MM.1S (cell line): ENCODE data around the gene CAB39.

Experiments
- DNase-seq: peaks from one replicate; pipeline ENCODE4 v3.0.0-alpha.2; 2015
- H2AFZ ChIP-seq: fragments of 300-600 bp; sonication (generic); 2 replicates; pipeline ENCODE4 v1.6.0; 2016; ENCODE audit warnings: antibody characterized with exemption, low read length
- H3F3A ChIP-seq: fragments of 300-600 bp; sonication (generic); 2 replicates; pipeline ENCODE4 v1.6.1; 2016; ENCODE audit warnings: mild to moderate bottlenecking, antibody characterized with exemption, low read length, moderate library complexity, mixed read lengths; ENCODE audit not compliant: insufficient read depth
- H3K27ac ChIP-seq: fragments of 300-600 bp; sonication (generic); 2 replicates; pipeline ENCODE4 v1.5.1; 2016; ENCODE audit warnings: mild to moderate bottlenecking, low read length
- H3K27me3 ChIP-seq: fragments of 300-600 bp; sonication (generic); replicated peaks from 2 replicates; pipeline ENCODE4 v1.6.0; 2016; ENCODE audit warnings: low read length; ENCODE audit not compliant: insufficient read depth
- H3K36me3 ChIP-seq: fragments of 300-600 bp; sonication (generic); replicated peaks from 2 replicates; pipeline ENCODE4 v1.6.1; 2016; ENCODE audit warnings: mild to moderate bottlenecking, low read length, mixed read lengths; ENCODE audit not compliant: insufficient read depth
- H3K4me1 ChIP-seq: fragments of 300-600 bp; sonication (generic); 2 replicates; pipeline ENCODE4 v1.6.1; 2016; ENCODE audit warnings: low read length, mixed read lengths
- H3K4me2 ChIP-seq: fragments of 300-600 bp; sonication (generic); 2 replicates; pipeline ENCODE4 v1.6.0; 2016; ENCODE audit warnings: low read depth, low read length
- H3K4me3 ChIP-seq: fragments of 300-600 bp; sonication (generic); 2 replicates; pipeline ENCODE4 v1.5.1; 2016; ENCODE audit warnings: low read length, mixed read lengths
- H3K79me2 ChIP-seq: fragments of 300-600 bp; sonication (generic); 2 replicates; pipeline ENCODE4 v1.6.1; 2016; ENCODE audit warnings: mixed run types, low read length, mixed read lengths
- H3K9ac ChIP-seq: fragments of 300-600 bp; sonication (generic); 2 replicates; pipeline ENCODE4 v1.6.1; 2016; ENCODE audit warnings: low read length, mixed read lengths
- H3K9me2 ChIP-seq: fragments of 300-600 bp; sonication (generic); replicated peaks from 2 replicates; pipeline ENCODE4 v1.6.1; 2016; ENCODE audit warnings: mild to moderate bottlenecking, low read length, mixed read lengths; ENCODE audit not compliant: insufficient read depth
- H3K9me3 ChIP-seq: fragments of 300-600 bp; sonication (generic); replicated peaks from 2 replicates; pipeline ENCODE4 v1.6.1; 2016; ENCODE audit warnings: mild to moderate bottlenecking, low read length, mixed read lengths; ENCODE audit not compliant: insufficient read depth
- H4K20me1 ChIP-seq: fragments of 300-600 bp; sonication (generic); 2 replicates; pipeline ENCODE4 v1.6.1; 2016; ENCODE audit warnings: mild to moderate bottlenecking, low read length, moderate library complexity, mixed read lengths; ENCODE audit not compliant: insufficient read depth
- EZH2 ChIP-seq: fragments of 300-600 bp; sonication (generic); optimal IDR thresholded peaks from 2 replicates; pipeline ENCODE3; 2017; ENCODE audit warnings: low read depth, mild to moderate bottlenecking, antibody characterized with exemption, low read length, mixed read lengths
- EZH2phosphoT487 ChIP-seq: fragments of 300-600 bp; sonication (generic); IDR thresholded peaks from 2 replicates; pipeline ENCODE4 v1.6.1; 2018; ENCODE audit warnings: antibody characterized with exemption, low read length
- TF ChIP-seq, protein P1 (sequence below): fragments of 300-600 bp; sonication (generic); IDR thresholded peaks from 2 replicates; pipeline ENCODE4 v1.5.1; 2016; ENCODE audit warnings: antibody characterized with exemption, low read length, mixed read lengths

CAB39 gene

DNA sequence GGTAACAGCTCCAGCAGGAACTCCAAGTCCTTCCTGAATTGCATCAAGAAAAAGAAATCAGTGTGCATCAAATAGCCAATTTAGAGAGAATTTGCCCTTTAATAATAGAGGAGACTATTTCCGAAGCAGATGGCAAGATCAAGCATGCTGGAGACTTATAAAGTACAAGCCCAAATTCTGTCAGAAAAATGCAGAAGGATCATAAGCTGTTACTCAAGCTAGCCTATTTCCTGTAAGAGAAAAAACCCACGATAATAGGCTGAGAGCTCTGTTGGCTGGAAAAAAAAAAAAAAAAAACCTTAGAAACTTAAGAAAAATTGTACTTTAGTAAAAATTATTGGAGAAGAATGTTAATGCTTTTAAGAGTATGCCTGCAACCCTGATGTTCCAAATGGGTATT is 127.7 kb downstream of the CAB39 start:
- Histone ChIP-seq H4K20me1 (no peaks in the 10 kb centered on the region), H3F3A (no peaks in the 10 kb centered on the region), H3K36me3 (no peaks in the 10 kb centered on the region), H3K79me2 (no peaks in the 10 kb centered on the region), H3K9me3 (no peaks in the 10 kb centered on the region), H3K4me3 (no peak overlapping the region), H3K4me1 (no peaks in the 10 kb centered on the region), H3K9ac (no peak overlapping the region), H2AFZ (no peak overlapping the region), H3K9me2 (no peaks in the 10 kb centered on the region), H3K4me2 (no peak overlapping the region), H3K27me3 (no peaks in the 10 kb centered on the region), H3K27ac (no peak overlapping the region)
- TF ChIP-seq EZH2phosphoT487 (no peak), EZH2 (no peak)
- TF ChIP-seq, protein P1, sequence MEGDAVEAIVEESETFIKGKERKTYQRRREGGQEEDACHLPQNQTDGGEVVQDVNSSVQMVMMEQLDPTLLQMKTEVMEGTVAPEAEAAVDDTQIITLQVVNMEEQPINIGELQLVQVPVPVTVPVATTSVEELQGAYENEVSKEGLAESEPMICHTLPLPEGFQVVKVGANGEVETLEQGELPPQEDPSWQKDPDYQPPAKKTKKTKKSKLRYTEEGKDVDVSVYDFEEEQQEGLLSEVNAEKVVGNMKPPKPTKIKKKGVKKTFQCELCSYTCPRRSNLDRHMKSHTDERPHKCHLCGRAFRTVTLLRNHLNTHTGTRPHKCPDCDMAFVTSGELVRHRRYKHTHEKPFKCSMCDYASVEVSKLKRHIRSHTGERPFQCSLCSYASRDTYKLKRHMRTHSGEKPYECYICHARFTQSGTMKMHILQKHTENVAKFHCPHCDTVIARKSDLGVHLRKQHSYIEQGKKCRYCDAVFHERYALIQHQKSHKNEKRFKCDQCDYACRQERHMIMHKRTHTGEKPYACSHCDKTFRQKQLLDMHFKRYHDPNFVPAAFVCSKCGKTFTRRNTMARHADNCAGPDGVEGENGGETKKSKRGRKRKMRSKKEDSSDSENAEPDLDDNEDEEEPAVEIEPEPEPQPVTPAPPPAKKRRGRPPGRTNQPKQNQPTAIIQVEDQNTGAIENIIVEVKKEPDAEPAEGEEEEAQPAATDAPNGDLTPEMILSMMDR, result no peak
- no peak for DNase-seq

DNA sequence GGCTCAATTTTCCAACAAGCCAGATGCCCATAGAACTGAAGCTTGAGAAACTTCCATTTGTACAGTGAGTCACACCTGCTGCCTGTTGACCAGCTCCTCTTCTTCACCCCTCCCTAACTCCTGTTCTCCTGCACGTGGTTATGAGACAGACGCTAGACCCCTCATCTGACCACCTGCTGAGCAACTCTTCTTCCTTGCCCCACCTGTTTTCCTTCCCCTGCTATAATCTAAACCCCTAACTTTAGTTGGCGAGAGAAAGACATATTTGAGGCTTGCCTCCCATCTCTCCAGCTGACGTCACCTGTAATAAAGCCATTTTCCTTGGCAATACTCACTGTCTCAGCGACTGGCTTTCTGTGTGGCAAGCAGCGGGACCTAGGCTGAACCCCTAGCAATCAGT is 129.8 kb downstream of the CAB39 start:
- no peak for DNase-seq
- H3K4me1 ChIP-seq, result no peaks in the 10 kb centered on the region
- H3K4me2 ChIP-seq, result no peak overlapping the region

DNA sequence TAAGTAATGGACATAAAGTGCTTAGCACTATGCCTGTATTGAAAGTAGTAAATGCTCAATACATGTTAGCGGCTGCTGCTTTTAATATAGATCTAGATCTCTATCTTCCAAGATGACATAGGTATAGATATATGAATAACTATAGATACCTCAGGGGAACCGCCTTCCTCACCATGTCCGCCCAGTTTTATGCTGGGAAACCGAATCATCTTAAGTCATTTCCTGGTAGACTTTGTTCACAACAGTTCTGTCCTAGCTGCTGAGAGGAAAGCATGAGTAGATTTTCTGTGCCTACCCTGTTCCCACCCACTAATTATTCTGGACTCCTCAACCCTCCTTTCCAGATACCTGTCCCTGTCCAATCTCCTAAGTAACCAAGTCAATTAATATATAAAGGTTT is 130.5 kb downstream of the CAB39 start:
- Histone ChIP-seq H3F3A (no peaks in the 10 kb centered on the region), H2AFZ (no peak overlapping the region), H3K4me3 (no peak overlapping the region), H3K9ac (no peak overlapping the region), H3K27ac (no peak overlapping the region), H3K9me2 (no peaks in the 10 kb centered on the region), H3K4me1 (0 out of 2 replicates have a peak, but pooled peaks cover 1% of the 10 kb centered on the region), H3K9me3 (no peaks in the 10 kb centered on the region), H3K36me3 (no peaks in the 10 kb centered on the region), H3K27me3 (no peaks in the 10 kb centered on the region), H3K4me2 (no peak overlapping the region), H3K79me2 (no peaks in the 10 kb centered on the region), H4K20me1 (no peaks in the 10 kb centered on the region)
- DNase-seq, result no peak
- TF ChIP-seq EZH2phosphoT487, result no peak
- TF ChIP-seq, protein P1, result no peak
- TF ChIP-seq EZH2, result no peak

More for the DNA sequence above, 129.8 kb downstream of the CAB39 start:
- Histone ChIP-seq H3K36me3 (no peaks in the 10 kb centered on the region), H2AFZ (no peak overlapping the region), H3K79me2 (no peaks in the 10 kb centered on the region), H3K9me2 (no peaks in the 10 kb centered on the region), H3K9me3 (no peaks in the 10 kb centered on the region), H3K27ac (no peak overlapping the region), H3K4me3 (no peak overlapping the region), H3K9ac (no peak overlapping the region), H3F3A (no peaks in the 10 kb centered on the region), H4K20me1 (no peaks in the 10 kb centered on the region), H3K27me3 (no peaks in the 10 kb centered on the region)
- TF ChIP-seq, protein P1, result no peak
- no peak for TF ChIP-seq EZH2
- TF ChIP-seq EZH2phosphoT487, result no peak
